ENCODE data around the gene BANF2.
A peak's percentile ranks its signal among the peaks of the same experiment; 100 is the strongest.

BANF2 gene

DNA sequence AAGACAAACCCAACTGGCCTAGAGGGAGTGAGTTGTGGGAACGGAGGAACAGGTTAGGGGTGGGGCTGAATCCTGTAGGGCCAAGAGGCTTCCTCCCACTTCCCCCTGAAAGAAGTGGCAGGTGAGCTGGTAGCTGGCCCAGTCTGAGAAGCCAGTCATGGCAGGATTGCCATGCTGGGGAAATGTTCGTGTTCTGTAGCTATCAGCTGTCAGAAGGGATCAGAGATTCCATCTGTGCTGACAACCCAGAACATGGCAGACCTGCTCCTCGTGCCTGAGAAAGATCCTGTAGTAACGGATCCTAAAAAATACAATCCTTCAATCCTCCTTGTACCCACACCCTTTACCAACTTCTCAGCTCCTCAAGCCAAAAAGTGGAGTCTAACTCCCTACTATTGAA lies 43.0 kb downstream of the BANF2 start:
- TF ChIP-seq JUND (IDR thresholded peaks at IDR 0.05; ENCODE audit: low read depth) = no peak
- no peak for DNase-seq (ENCODE audit: low read depth in 1 of 2, low spot score in 1 of 2)
- in situ Hi-C loops (cut with HindIII; ENCODE audit: low pct_unique_long_range_greater_than_20kb, low sequenced_read_pairs) = no loop called here

DNA sequence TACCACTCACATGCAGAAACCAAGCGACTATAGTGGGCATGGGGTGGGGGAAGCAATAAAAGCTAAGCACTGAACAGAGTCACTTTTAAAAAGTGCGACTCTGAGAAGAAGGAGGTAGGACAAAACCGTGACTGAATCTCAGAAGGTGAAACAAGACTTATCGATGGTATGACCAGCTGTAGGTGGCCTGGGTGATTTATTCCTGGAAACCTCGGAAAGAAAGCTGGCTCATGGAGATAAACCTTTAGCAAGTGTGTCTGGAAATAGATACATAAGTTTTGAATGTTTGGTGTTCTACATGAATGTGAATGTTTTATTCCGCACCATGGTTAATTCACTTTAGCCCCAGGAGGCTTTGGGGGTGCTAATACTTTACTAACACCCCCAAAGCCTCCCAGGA lies 43.9 kb downstream of the BANF2 start:
- no peak for DNase-seq (ENCODE audit: low read depth in 1 of 2, low spot score in 1 of 2)
- in situ Hi-C loops (cut with HindIII; ENCODE audit: low pct_unique_long_range_greater_than_20kb, low sequenced_read_pairs) = no loop called here
- no peak for TF ChIP-seq JUND (IDR thresholded peaks at IDR 0.05; ENCODE audit: low read depth)

DNA sequence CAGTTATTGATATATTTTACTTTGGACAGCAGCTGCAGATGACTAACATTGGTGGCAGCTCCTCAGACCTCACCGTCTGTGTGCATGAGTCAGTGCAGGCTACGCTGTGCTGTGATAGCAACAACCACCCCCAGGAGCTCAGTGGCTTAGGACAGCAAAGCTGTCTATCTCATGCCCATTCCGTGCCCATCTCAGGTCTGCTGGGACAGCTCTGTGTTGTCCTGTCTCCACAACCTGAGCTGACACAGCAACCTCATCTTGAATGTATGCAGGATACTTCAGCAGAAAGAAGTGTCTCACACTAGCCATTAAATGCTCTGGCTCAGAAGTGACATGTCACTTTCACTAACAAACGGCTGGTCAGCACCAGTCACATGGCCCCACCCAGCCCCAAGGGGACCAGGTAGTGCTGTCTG lies 47.7 kb downstream of the BANF2 start:
- no peak for TF ChIP-seq JUND (IDR thresholded peaks at IDR 0.05; ENCODE audit: low read depth)
- no peak for DNase-seq (ENCODE audit: low read depth in 1 of 2, low spot score in 1 of 2)
- in situ Hi-C loops (cut with HindIII; ENCODE audit: low pct_unique_long_range_greater_than_20kb, low sequenced_read_pairs) = no loop called here

DNA sequence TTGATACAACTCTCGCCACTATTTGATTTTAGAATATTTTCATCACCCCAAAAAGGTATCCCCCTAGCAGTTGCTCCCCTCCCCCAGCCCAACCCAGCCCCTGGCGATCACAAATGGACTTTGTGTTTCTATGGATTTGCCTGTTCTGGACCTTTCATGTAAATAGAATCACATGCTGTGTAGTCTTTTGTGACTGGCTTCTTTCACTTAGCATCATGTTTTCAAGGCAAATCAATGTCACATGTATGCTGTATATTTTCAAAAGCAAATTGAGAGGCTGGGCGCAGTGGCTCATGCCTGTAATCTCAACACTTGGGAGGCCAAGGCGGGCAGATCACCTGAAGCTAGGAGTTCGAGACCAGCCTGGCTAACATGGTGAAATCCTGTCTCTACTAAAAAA lies 48.5 kb downstream of the BANF2 start:
- DNase-seq (ENCODE audit: low read depth in 1 of 2, low spot score in 1 of 2) = no peak
- in situ Hi-C loops (cut with HindIII; ENCODE audit: low pct_unique_long_range_greater_than_20kb, low sequenced_read_pairs) = no loop called here
- no peak for TF ChIP-seq JUND (IDR thresholded peaks at IDR 0.05; ENCODE audit: low read depth)

DNA sequence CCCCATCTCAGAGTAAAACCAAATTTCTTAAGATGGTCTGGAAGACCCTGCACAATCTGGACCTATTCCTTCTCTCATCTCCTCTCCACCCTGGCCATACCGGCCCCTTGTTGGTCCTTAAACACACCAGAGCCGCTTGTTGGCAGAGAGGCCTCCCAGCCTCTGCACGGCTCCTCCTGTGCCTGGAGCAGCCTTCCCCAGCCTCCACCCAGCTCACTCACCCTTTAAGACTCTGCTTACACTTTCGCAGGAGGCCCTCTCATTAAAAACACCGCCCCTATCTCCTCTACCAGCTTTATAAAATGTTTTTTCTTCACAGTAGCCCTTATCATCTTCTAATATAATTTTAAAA lies 49.8 kb downstream of the BANF2 start:
- in situ Hi-C loops (cut with HindIII; ENCODE audit: low pct_unique_long_range_greater_than_20kb, low sequenced_read_pairs) = no loop called here
- TF ChIP-seq JUND (IDR thresholded peaks at IDR 0.05; ENCODE audit: low read depth) = no peak
- DNase-seq (ENCODE audit: low read depth in 1 of 2, low spot score in 1 of 2) = no peak

DNA sequence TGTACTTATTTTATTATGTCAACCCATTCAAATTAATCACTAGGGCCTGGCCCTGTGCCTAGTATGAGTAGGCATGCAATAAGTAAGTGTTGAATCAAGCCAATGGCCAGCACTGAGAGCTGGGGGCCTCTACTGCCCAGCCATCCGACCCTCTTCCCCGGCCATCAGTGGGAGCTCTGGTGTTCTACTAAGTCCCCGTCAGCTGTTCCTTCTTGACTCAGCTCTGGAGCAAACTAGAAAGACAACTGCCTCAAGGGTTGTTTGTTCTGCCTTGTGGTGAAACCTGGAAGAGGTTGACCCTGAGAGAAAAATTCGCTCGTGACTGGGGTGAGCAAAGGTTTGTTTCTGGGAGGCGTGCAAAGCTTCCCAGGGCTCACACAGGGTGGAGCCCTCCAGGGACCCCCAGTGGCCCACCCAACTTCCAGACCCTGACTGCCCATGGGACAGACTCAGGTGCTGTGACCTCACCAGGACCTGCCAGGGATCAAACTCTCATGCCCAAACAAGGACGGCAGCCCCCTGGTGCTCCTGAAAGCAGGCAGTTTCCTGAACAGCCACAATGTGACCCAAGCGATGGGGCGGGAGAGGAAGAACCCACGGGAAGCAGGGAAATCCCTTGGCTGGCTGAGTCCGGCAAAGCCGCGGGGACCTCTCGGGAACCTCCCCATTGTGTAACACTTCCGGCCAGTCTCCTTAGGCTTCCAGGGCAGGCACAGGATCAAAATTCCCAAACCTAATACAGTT lies 50.4 kb downstream of the BANF2 start:
- in situ Hi-C loops (cut with HindIII; ENCODE audit: low pct_unique_long_range_greater_than_20kb, low sequenced_read_pairs) = no loop called here
- no peak for TF ChIP-seq JUND (IDR thresholded peaks at IDR 0.05; ENCODE audit: low read depth)

DNA sequence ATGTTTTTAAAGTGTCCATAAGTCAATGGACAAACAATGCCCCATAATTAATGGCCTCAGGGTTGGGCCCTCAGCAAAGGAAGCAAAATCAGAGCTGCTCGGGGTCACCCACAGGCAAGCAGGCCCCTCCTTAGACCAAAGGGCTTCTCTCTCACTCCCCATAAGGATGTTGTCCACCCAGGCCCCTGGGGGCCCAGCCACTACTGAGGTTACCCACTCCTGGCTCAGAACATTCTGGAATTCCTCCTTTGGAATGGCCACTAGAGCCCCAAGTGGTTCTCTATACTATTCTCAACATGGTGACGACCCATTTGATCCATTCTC lies 50.9 kb downstream of the BANF2 start:
- no peak for TF ChIP-seq JUND (IDR thresholded peaks at IDR 0.05; ENCODE audit: low read depth)
- in situ Hi-C loops (cut with HindIII; ENCODE audit: low pct_unique_long_range_greater_than_20kb, low sequenced_read_pairs) = no loop called here

More for the DNA sequence above, 50.4 kb downstream of the BANF2 start:
- peak in 1 of 2 experiments; percentile 78 for DNase-seq (ENCODE audit: low read depth in 1 of 2, low spot score in 1 of 2)

DNA sequence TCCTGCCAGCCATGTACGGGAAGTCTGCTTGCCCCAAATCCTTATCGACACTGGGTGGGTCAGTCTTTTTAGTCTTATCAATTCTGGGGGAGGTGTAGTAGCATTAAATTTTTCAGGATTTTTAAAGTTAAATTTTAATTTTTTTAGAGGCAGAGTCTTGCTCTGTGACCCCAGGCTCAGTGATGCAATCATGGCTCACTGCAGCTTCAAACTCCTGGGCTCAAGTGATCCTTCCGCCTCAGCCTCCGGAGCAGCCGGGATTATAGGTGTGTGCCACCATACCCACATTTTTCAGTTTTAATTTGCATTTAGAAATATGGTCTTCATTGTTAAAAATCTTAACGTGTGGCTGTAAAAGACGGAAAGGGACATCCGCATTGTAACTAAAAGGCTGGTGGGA lies 51.9 kb downstream of the BANF2 start:
- in situ Hi-C loops (cut with HindIII; ENCODE audit: low pct_unique_long_range_greater_than_20kb, low sequenced_read_pairs) = no loop called here
- no peak for DNase-seq (ENCODE audit: low read depth in 1 of 2, low spot score in 1 of 2)
- no peak for TF ChIP-seq JUND (IDR thresholded peaks at IDR 0.05; ENCODE audit: low read depth)

More for the DNA sequence above, 50.9 kb downstream of the BANF2 start:
- DNase-seq (ENCODE audit: low read depth in 1 of 2, low spot score in 1 of 2) = no peak

DNA sequence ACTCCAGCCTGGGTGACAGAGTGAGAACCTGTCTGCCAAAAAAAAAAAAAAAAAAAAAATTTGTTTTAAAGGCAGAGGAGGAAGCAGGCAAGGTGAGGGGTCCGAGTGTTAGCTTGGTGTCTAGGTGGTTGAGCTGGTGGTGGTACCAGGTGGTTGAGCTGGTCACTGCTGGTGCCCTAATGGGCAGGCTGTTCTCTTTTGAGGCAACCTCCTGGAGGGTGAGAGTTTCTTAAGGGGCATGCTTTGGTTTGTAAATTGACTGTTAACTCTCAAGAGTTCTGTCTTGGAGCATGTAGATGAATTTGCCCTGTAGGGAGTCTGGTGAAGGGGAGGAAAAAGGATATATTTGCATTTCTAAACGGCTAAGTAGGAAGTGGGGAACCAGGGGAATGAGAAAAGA lies 52.7 kb downstream of the BANF2 start:
- TF ChIP-seq JUND (IDR thresholded peaks at IDR 0.05; ENCODE audit: low read depth) = no peak
- in situ Hi-C loops (cut with HindIII; ENCODE audit: low pct_unique_long_range_greater_than_20kb, low sequenced_read_pairs) = no loop called here
- DNase-seq (ENCODE audit: low read depth in 1 of 2, low spot score in 1 of 2) = no peak

DNA sequence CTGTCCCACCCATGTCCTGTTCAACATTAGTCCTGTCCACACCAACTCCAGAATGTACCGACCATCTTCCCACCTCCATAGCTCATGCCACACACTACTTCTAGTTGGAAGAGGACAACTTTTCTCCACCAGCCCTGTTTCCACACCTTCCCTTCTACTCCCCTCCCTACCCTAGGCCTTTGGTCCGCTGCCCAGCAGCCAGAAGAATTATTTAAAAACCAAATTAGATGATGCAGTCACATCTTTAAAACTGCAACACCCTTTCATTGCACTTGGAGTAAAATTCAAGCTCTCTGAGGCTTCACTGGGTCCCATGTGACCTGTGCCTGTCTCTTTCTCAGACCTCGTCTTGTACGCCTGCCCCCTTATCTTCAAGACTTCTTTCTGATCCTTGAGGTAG lies 53.8 kb downstream of the BANF2 start:
- TF ChIP-seq JUND (IDR thresholded peaks at IDR 0.05; ENCODE audit: low read depth) = no peak
- in situ Hi-C loops (cut with HindIII; ENCODE audit: low pct_unique_long_range_greater_than_20kb, low sequenced_read_pairs) = no loop called here
- no peak for DNase-seq (ENCODE audit: low read depth in 1 of 2, low spot score in 1 of 2)

DNA sequence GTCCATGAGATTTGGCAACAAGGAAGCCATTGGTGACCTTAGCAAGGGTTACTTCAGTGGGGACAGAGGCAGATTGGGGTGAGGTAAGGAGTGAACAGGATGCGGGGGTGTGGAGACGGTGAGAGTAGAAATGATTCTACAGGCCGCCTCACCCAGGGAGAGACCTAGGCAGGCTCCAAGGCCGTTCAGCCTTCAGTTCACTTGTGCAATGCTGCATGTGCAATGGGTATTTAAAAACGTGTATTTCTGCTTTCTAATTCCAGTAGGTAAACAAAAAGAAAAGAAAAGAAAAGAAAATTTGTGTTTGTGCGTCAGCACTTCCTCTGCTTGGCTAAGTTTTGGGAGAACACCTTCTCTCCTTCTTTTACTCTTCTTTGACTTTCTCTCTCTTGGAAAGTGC lies 56.8 kb downstream of the BANF2 start:
- DNase-seq (ENCODE audit: low read depth in 1 of 2, low spot score in 1 of 2) = no peak
- in situ Hi-C loops (cut with HindIII; ENCODE audit: low pct_unique_long_range_greater_than_20kb, low sequenced_read_pairs) = no loop called here
- no peak for TF ChIP-seq JUND (IDR thresholded peaks at IDR 0.05; ENCODE audit: low read depth)

DNA sequence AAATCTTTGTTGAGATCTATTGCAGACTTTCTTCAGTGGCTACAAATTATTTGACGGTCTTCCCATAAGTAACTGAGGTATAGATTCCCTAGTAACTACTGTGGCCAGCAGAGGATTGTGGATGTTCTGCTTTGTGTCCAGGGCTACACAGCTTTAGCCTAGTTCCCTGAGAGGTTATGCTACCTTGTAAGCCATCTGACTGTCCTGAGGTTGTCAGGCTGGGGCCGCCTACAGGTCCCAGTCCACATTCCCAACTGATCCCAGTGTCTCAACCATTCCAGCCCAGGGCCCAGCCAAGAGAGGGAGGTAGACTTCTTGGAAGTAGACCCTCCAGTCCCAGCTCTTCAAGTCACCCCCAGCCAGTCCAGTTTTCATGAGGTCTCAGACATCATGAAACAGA lies 57.7 kb downstream of the BANF2 start:
- DNase-seq (ENCODE audit: low read depth in 1 of 2, low spot score in 1 of 2) = no peak
- in situ Hi-C loops (cut with HindIII; ENCODE audit: low pct_unique_long_range_greater_than_20kb, low sequenced_read_pairs) = no loop called here
- no peak for TF ChIP-seq JUND (IDR thresholded peaks at IDR 0.05; ENCODE audit: low read depth)

DNA sequence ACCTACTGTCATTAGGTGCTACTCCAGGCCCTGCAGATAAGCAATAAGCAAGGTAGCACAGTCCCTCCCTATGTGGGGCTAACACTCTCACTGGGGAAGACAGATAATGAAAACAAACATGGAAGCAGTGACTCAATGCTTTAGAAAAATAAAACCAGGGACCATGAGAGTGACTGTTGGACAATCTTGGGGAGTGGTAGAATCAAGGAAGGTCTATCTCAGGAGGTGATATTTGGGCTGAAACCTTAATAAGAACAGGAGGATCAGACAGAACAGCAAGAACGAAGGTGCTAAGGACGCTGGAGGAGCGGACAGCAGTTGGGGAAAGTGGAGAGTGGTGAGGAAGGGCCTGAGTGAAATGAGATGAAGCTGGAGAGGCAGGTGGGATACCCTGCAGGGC lies 58.2 kb downstream of the BANF2 start:
- in situ Hi-C loops (cut with HindIII; ENCODE audit: low pct_unique_long_range_greater_than_20kb, low sequenced_read_pairs) = no loop called here
- no peak for TF ChIP-seq JUND (IDR thresholded peaks at IDR 0.05; ENCODE audit: low read depth)
- no peak for DNase-seq (ENCODE audit: low read depth in 1 of 2, low spot score in 1 of 2)

DNA sequence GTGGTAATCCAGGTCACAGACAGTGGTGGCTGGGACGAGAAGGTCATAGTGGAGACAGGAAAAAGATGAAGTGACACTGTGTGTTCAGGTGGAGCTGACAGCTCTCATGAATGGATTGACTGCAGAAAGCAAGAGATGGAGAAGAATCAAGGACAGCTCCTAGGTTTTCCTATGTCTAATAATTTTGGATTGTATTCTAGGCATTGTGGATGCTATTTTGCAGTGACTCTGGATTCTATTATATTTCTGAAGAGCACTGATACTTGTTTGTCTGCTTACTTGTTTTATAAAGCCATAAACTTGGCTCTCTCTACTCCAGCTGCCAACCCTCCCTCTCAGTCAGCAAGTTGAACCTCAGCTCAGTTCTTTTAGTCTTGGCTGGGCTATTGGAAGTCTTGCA lies 58.7 kb downstream of the BANF2 start:
- TF ChIP-seq JUND (IDR thresholded peaks at IDR 0.05; ENCODE audit: low read depth) = no peak
- in situ Hi-C loops (cut with HindIII; ENCODE audit: low pct_unique_long_range_greater_than_20kb, low sequenced_read_pairs) = no loop called here
- no peak for DNase-seq (ENCODE audit: low read depth in 1 of 2, low spot score in 1 of 2)

Measured in T47D (cell line).